HG03460 (cell line): ENCODE measurements around the gene KDF1.
"Not testable (repeated sequence)": the region's sequence is repeated elsewhere in the genome, so short reads cannot be mapped to it uniquely, and the experiment has no call there.

Experiments used
- ATAC-seq: cut with Tn5 transposase; IDR thresholded peaks from one replicate; pipeline ENCODE4 v1.9.1; 2021; ENCODE audit not compliant: unreplicated experiment

KDF1 gene

GRCh38 chr1:26994020-26994786 lies 33.9 kb upstream of the KDF1 start:
- peak; percentile 11 for ATAC-seq

GRCh38 chr1:26993237-26994019 lies 33.2 kb upstream of the KDF1 start, which contains the start of gene TRNP1:
Gene TRNP1, plus strand, starts transcription at chr1:26993692. Its CDS starts 95 bp downstream, at chr1:26993787.
- peak; percentile 46 for ATAC-seq

DNA sequence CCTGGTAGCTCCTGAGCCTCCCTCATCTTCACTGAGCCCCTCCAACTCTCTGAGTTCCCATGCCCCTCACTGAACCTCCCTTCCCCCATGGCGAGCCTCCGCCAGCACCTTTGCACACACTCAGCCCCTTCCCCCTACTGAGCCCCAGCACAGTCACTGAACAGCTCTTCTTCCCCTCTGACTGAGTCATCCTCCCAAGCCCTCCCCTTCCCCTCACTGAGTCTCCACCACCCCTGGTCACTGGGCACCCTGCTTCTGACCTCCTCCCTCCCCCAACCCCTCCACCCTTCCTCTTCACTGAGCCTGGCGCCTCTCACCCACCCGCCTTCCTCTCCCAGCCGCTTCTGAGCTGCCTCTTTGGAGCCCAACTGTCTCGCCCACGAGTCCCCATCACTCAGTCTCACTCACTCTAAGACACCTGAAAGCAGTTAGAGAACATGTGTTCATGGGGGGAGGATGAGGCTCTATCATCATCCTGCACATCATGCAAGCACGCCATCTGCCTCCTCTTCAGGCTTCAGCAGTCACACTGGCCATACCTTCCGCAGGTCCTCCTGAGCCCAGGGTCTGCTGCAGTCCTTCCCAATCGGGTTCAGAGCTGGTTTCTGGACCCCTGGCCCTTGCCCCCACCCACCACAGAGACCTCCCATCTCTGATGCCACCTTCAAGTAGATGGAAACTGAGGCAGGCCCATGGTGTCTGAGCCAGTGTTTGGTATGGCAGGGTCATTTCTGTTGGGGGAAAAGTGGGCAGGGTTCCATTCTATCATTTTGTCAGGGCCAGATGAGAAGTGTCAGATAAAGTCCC lies 31.2 kb upstream of the KDF1 start:
- ATAC-seq, result no peak

GRCh38 chr1:26989403-26990109 lies 29.3 kb upstream of the KDF1 start:
- ATAC-seq, result not testable (repeated sequence)

- no peak for ATAC-seq
These were observed 26.4 kb upstream of the KDF1 start for GRCh38 chr1:26986658-26987057.

DNA sequence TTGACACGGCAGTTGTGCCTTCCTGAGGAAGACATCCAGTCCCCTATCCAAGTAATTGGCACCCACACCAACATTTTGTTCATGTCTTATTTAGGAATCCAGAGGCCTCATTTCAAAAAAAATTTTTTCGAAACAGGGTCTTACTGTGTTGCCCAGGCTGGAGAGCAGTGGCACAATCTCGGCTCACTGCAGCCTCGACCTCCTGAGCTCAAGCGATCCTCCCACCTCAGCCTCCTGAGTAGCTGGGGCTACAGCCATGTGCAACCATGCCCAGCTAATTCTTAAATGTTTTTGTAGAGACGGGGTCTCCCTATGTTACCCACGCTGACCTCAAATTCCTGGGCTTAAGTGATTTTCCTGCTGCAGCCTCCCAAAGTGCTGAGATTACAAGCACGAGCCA lies 24.0 kb upstream of the KDF1 start:
- ATAC-seq, result no peak

DNA sequence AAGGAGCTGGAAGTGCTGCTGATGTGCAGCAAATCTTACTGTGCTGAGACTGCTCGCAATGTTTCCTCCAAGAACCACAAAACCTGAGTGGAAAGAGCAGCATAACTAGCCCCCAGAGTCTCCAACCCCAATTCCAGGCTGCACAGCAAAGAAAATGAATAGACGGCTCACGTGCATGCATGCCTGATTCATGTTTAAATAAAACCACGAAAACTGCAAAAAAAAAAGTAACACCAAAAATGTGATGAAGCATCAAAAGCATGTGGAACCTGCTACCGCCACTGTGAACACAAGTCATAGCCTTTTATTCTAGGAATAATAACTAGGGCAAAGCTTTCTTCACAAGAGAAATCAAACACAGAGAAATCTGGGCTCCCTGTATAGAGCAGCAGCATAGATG lies 23.6 kb upstream of the KDF1 start:
- ATAC-seq, result no peak

DNA sequence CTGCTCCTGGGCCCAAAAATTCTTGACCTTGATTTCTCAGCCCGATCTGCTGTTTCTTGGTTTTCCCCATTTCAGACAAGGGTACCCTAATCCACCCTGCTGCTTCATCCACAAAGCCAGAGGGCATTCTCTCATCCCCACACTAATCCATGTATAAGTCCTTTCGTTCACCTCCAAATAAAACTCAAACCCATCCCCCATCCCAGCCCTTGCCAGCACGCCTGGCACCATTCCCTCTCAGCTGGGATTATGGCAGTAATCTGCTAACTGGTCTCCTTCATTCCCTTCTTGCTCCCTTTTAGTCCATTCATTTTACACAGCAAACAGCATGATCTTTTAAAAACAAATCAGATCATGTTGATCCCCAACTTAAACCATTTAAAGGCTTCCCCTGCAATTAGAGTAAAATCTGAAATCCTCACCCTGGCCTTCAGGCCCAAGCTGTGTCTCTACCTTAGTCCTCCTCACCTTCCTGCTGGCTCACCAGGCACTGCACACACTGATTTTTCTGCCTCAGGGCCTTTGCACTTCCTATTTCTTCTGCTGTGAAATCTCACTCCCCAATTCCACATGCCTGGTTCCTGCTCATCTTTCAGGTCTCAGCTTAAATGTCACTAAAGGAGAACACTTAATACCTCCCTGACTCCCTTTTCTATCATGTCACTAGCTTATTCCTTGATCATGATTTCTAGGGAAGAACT lies 21.0 kb upstream of the KDF1 start:
- no peak for ATAC-seq

DNA sequence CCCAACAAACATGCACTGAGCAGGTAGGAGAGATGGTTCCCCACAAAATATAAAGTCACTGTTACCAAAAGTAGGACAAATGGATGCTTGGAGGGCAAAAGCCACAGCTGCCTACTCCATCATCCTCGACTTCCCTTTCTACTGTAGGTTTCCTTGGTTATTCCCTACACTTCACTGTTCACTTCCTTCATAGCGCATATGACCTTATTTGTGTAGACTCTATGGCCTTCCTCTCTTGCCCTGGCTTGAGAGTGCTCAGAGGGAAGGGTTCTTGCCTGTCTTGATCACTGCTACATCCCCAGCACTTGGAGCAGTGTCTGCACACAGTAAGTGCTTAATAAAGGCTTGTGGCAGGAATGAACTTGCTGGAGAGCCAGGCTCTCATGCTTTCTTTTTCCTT lies 18.6 kb upstream of the KDF1 start:
- ATAC-seq, result no peak

- no peak for ATAC-seq
These were observed 16.6 kb upstream of the KDF1 start for GRCh38 chr1:26976621-26977510.

- ATAC-seq, result no peak
These were observed 12.6 kb upstream of the KDF1 start for GRCh38 chr1:26972821-26973220.

DNA sequence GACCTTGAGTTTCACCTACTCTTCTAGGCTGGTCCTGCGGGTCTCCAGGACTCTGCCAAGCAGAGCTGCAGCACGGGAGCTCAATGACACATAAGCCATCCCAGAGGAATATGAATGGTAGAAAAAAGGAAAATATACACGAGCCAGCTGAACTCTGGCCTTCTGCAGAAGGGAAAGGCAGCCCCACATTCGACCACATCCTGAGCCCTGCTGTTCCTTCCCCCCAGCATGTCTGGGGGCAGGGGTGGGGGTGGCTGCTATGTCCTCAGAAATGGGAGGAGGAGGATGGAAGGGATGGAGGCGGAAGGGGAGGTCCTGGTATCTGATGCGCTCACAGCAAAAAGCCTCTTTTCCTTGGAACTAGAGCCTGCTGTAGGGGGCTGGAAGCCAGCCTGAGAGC lies 12.1 kb upstream of the KDF1 start:
- ATAC-seq, result no peak

- ATAC-seq, result no peak
These were observed 11.3 kb upstream of the KDF1 start for GRCh38 chr1:26971590-26971989.

DNA sequence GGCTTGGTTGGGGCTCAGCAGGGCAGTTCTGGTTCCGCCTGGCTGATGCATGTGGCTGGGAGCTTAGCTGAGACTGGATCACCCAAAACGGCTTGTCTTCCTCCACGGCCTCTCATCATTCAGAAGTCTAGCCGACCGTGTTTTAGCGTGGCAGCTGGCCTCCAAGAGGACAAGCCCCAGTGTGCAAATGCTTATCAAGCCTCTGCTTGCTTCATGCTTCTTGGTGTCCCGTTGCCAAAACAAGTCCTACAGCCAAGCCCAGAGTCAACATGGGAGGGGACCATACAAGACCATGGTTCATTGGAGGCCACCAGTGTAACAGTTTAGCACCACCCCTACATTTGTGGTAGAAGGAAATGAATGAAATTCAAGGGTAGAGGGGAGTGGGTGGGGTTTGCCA lies 10.5 kb upstream of the KDF1 start:
- ATAC-seq, result no peak

GRCh38 chr1:26965628-26966027 lies 5.4 kb upstream of the KDF1 start:
- no peak for ATAC-seq

GRCh38 chr1:26965213-26965612 lies 4.9 kb upstream of the KDF1 start:
- ATAC-seq, result no peak

DNA sequence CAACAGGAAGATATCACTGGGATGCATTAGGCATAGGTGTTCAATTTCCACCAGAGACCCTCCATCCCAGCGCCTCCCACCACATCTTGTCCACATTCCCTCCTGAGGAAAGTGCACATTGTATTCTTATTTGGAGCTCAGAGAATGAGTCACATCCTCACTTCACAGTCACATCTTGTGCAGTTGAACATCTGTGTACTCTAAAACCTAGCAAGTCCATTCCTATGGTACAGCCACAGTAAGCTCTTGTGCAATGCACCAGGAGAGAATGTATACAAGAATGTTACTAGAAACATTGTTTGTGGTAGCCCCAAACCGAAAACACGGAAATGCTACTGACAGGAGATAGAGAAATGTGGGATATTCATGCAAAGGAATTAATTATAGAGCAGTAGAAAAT lies 1.6 kb upstream of the KDF1 start:
- no peak for ATAC-seq

GRCh38 chr1:26960625-26960966 lies 328 bp upstream of the KDF1 start:
- no peak for ATAC-seq

DNA sequence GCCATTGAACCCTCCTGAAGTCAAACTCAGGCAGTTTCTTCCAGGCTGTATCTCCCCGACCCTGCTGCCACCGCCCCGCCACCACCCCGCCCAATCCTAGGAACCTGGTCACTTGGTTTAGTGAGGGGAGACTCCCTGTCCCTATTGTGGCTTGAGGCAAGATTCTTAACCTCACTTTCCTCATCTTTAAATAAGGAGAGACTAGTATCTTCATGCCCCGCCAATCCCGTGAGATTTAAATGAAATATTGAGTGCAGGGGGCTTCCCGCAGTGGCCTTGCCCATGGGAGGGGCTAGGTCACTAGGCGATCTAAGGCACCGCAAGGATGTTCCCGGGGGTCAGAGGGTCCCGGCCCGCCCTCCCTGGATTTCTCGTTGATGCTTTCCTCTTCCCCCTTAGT lies 998 bp downstream of the KDF1 start:
- ATAC-seq, result no peak
